ENCODE measurements around the gene ADM2. TPM values are rescaled to one million over a fixed set of nuclear protein-coding genes. Genes with fewer than 3 reads are reported as not detected.

Gene ADM2
- total and polyA plus RNA-seq, 3 experiments from 2014 or later = 0.24 to 3.5 (median 3.4) TPM

DNA sequence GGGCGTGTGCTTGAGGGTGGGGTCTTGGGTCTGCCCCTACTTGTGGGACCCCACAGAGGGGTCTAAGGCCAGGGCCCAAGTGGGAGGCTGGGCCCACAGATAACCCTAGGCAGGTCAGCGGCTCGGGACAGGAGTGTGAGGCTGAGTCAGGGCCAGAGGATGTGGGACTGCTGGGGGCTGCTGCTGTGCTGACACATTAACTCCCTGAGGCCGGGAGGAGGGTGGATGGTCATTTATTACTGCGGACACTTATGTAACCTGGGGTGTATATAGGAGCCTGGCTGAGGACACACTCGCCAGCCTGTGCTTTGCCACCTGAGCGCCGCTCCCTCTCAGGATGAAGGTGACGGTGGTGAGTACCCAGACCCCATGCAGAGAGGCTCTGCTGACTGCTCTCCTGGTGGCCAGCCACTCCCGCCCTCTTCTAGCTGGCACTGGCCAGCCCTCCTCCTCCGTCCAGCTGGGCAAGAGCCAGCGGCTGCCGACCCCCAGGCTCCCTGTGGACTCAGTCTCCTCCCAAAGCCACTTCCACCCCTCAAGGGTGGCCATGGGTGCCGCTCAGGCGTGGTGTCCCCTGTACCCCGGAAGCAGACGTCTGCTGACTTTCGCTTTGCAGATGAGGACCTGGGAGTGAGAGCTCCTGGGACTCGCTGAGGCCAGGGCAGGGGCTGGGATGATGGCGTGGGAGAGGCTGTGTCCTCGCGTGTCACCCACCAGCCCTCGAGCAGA lies 5.4 kb downstream of the ADM2 start, which contains the start of gene MIOX:
Gene MIOX, plus strand, starts transcription at position 299 of the 729 bp plus-strand sequence. Its CDS starts 39 bp downstream, at position 338.
- ChIA-PET CTCF (interaction anchor here (3.3 kb wide), 1 partner anchor 11 kb away, joined by 11 read pairs; no protein-coding TSS in a partner anchor), POLR2A (no interaction called here)
- Histone ChIP-seq H3K4me3 (ENCODE audit: low read length) (no peak within 1 kb of the TSS), H3K27me3 (ENCODE audit: insufficient read depth, low read length, poor library complexity, severe bottlenecking) (no peaks in the 10 kb centered on the region), H3K36me3 (ENCODE audit: insufficient read depth, low read length) (no peaks in the 10 kb centered on the region), H3K9me3 (ENCODE audit: low read length) (no peaks in the 10 kb centered on the region), H3K4me1 (ENCODE audit: insufficient read depth, low read length) (peaks cover 8% of the 10 kb centered on the region), H3K27ac (ENCODE audit: low read depth, low read length) (no peak within 1 kb of the TSS)
- H3K27me3 Mint-ChIP-seq = peaks cover 6 to 11% of the 10 kb centered on the region in 2 donors
- H3K4me3 Mint-ChIP-seq = no peak within 1 kb of the TSS
- DNase-seq = no peak
- H3K36me3 Mint-ChIP-seq = no peaks in the 10 kb centered on the region
- peaks cover 5 to 7% (median 6%) of the 10 kb centered on the region in 3 donors for H3K4me1 Mint-ChIP-seq
- peak within 1 kb of the TSS in 2 of 8 donors; percentile 38 to 66 for H3K27ac Mint-ChIP-seq
- no peaks in the 10 kb centered on the region for H3K9me3 Mint-ChIP-seq

DNA sequence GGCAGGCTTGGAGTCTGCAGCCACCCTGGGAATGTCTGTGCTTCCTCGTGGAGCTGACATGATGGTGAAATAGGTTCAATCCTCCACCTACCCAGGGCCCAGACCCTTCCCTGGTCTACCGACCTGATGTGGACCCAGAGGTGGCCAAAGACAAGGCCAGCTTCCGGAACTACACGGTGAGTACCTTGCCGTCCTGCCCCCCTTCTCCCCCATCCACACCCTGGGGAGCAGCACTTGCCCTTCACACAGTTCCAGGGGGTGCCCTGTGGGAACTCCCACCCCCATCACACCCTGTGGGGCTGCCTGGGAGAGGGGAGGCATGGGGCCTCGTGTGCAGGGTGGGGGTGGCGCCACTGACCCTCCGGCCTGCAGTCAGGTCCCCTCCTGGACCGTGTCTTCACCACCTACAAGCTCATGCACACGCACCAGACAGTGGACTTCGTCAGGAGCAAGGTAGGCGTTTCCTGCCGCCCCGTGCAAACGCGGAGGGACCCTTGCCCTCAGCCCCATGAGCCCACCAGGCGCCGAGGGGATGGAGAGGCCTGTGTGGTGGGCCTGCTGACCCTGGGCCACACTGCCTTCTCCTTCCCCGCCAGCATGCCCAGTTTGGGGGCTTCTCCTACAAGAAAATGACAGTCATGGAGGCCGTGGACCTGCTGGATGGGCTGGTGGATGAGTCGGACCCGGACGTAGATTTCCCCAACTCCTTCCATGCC lies 6.1 kb downstream of the ADM2 start:
- Histone ChIP-seq H3K36me3 (ENCODE audit: insufficient read depth, low read length) (no peaks in the 10 kb centered on the region), H3K4me1 (ENCODE audit: insufficient read depth, low read length) (peaks cover 8% of the 10 kb centered on the region), H3K27me3 (ENCODE audit: insufficient read depth, low read length, poor library complexity, severe bottlenecking) (no peaks in the 10 kb centered on the region), H3K9me3 (ENCODE audit: low read length) (no peaks in the 10 kb centered on the region), H3K27ac (ENCODE audit: low read depth, low read length) (no peak overlapping the region), H3K4me3 (ENCODE audit: low read length) (no peak overlapping the region)
- DNase-seq = no peak
- CTCF ChIA-PET = no interaction called here
- no peaks in the 10 kb centered on the region for H3K9me3 Mint-ChIP-seq
- no peak overlapping the region for H3K4me3 Mint-ChIP-seq
- peaks cover 5 to 7% (median 6%) of the 10 kb centered on the region in 3 donors for H3K4me1 Mint-ChIP-seq
- H3K27me3 Mint-ChIP-seq = peaks cover 6 to 11% of the 10 kb centered on the region in 2 donors
- peak overlapping the region in 1 of 8 donors; percentile 38 for H3K27ac Mint-ChIP-seq
- POLR2A ChIA-PET = no interaction called here
- no peaks in the 10 kb centered on the region for H3K36me3 Mint-ChIP-seq

- no peak overlapping the region for H3K4me3 ChIP-seq (ENCODE audit: low read length)
- H3K27me3 Mint-ChIP-seq = peaks cover 6 to 11% of the 10 kb centered on the region in 2 donors
- H3K4me3 Mint-ChIP-seq = no peak overlapping the region
- no peaks in the 10 kb centered on the region for H3K36me3 ChIP-seq (ENCODE audit: insufficient read depth, low read length)
- H3K4me1 Mint-ChIP-seq = peaks cover 5 to 7% (median 6%) of the 10 kb centered on the region in 3 donors
- ChIA-PET CTCF (no interaction called here), POLR2A (no interaction called here)
- no peak overlapping the region for H3K27ac ChIP-seq (ENCODE audit: low read depth, low read length)
- DNase-seq = no peak
- H3K27ac Mint-ChIP-seq = no peak overlapping the region
- H3K9me3 ChIP-seq (ENCODE audit: low read length) = no peaks in the 10 kb centered on the region
- no peaks in the 10 kb centered on the region for H3K36me3 Mint-ChIP-seq
- H3K27me3 ChIP-seq (ENCODE audit: insufficient read depth, low read length, poor library complexity, severe bottlenecking) = no peaks in the 10 kb centered on the region
- no peaks in the 10 kb centered on the region for H3K9me3 Mint-ChIP-seq
- peaks cover 8% of the 10 kb centered on the region for H3K4me1 ChIP-seq (ENCODE audit: insufficient read depth, low read length)
Measured at GRCh38 chr22:50488006-50488677, 6.8 kb downstream of the ADM2 start.

DNA sequence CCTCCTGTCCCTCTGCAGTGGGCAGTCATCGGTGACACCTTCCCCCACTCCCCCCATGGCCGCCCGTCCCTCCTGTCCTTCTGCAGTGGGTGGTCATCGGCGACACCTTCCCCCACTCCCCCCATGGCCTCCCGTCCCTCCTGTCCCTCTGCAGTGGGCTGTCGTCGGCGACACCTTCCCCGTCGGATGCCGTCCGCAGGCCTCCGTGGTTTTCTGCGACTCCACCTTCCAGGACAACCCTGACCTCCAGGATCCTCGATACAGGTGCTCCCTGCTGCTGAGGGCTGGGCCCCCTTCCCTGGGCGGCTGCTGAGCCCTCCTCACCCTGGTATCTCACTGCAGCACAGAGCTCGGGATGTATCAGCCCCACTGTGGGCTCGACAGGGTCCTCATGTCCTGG lies 7.5 kb downstream of the ADM2 start:
- Mint-ChIP-seq H3K4me3 (peak overlapping the region in 1 of 7 donors; percentile 66), H3K9me3 (no peaks in the 10 kb centered on the region), H3K36me3 (no peaks in the 10 kb centered on the region), H3K4me1 (peaks cover 5 to 7% (median 6%) of the 10 kb centered on the region in 3 donors), H3K27ac (no peak overlapping the region), H3K27me3 (peaks cover 6 to 11% of the 10 kb centered on the region in 2 donors)
- DNase-seq = no peak
- Histone ChIP-seq H3K9me3 (ENCODE audit: low read length) (no peaks in the 10 kb centered on the region), H3K36me3 (ENCODE audit: insufficient read depth, low read length) (no peaks in the 10 kb centered on the region), H3K27ac (ENCODE audit: low read depth, low read length) (no peak overlapping the region), H3K27me3 (ENCODE audit: insufficient read depth, low read length, poor library complexity, severe bottlenecking) (no peaks in the 10 kb centered on the region), H3K4me3 (ENCODE audit: low read length) (no peak overlapping the region), H3K4me1 (ENCODE audit: insufficient read depth, low read length) (peaks cover 8% of the 10 kb centered on the region)
- ChIA-PET CTCF (interaction anchor here (1.3 kb wide), 1 partner anchor 15 kb away, joined by 3 read pairs; no protein-coding TSS in a partner anchor), POLR2A (no interaction called here)

GRCh38 chr22:50489363-50490243 lies 8.3 kb downstream of the ADM2 start:
- no peaks in the 10 kb centered on the region for H3K9me3 ChIP-seq (ENCODE audit: low read length)
- no peak overlapping the region for H3K4me3 ChIP-seq (ENCODE audit: low read length)
- Mint-ChIP-seq H3K9me3 (no peaks in the 10 kb centered on the region), H3K36me3 (no peaks in the 10 kb centered on the region), H3K27me3 (peaks cover 6 to 11% of the 10 kb centered on the region in 2 donors), H3K4me3 (no peak overlapping the region), H3K27ac (no peak overlapping the region), H3K4me1 (peaks cover 5 to 7% (median 6%) of the 10 kb centered on the region in 3 donors)
- peaks cover 8% of the 10 kb centered on the region for H3K4me1 ChIP-seq (ENCODE audit: insufficient read depth, low read length)
- ChIA-PET POLR2A (no interaction called here), CTCF (interaction anchor here (1.1 to 1.3 kb wide), 2 partner anchors 9 to 16 kb away, joined by 3 to 4 read pairs; no protein-coding TSS in a partner anchor)
- no peaks in the 10 kb centered on the region for H3K27me3 ChIP-seq (ENCODE audit: insufficient read depth, low read length, poor library complexity, severe bottlenecking)
- H3K27ac ChIP-seq (ENCODE audit: low read depth, low read length) = no peak overlapping the region
- DNase-seq = no peak
- no peaks in the 10 kb centered on the region for H3K36me3 ChIP-seq (ENCODE audit: insufficient read depth, low read length)

DNA sequence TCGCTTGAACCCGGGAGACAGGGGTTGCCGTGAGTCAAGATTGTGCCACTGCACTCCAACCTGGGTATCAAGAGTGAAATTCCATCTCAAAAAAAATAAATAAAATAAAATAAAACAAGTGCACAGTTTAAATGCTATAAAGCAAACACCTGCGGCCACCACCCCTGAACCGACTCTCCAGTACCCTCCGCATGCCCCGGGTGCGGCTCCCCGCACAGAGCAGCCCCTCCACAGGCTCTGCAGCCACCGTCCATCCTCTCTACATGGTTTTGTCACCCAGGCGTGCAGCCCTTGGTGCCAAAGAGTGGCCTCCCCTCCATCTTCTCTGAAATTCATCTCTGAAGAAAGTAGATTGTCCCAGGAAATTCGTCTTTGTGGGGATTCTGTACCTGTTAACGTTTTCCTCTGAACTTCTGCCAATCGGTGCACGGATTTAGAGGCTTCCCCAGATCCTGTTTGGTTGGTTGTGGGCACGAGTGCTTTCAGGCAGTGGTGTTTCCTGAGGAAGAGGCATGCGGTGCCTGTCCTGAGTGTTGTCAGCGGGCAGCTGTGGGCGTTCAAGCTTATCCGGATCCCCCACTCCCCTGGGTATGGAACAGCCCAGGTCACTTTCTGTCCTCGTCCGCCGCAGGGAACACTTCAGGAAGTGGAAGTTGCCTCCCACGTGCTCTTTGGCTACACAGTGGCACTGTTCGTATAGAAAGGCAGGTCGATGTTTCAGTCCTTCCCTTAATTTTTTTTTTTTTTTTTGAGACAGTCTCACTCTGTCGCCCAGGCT lies 9.4 kb downstream of the ADM2 start:
- no peak overlapping the region for H3K27ac Mint-ChIP-seq
- peaks cover 5 to 7% (median 6%) of the 10 kb centered on the region in 3 donors for H3K4me1 Mint-ChIP-seq
- Histone ChIP-seq H3K4me1 (ENCODE audit: insufficient read depth, low read length) (peaks cover 8% of the 10 kb centered on the region), H3K27ac (ENCODE audit: low read depth, low read length) (no peak overlapping the region), H3K36me3 (ENCODE audit: insufficient read depth, low read length) (no peaks in the 10 kb centered on the region), H3K4me3 (ENCODE audit: low read length) (no peak overlapping the region), H3K27me3 (ENCODE audit: insufficient read depth, low read length, poor library complexity, severe bottlenecking) (no peaks in the 10 kb centered on the region), H3K9me3 (ENCODE audit: low read length) (no peaks in the 10 kb centered on the region)
- H3K4me3 Mint-ChIP-seq = no peak overlapping the region
- ChIA-PET CTCF (interaction anchor here (0.7 to 1.1 kb wide), 3 partner anchors 8 to 35 kb away, joined by 3 to 4 read pairs (median 3); partner anchors contain the start of genes NCAPH2 and SCO2), POLR2A (no interaction called here)
- DNase-seq = no peak
- H3K36me3 Mint-ChIP-seq = no peaks in the 10 kb centered on the region
- no peaks in the 10 kb centered on the region for H3K9me3 Mint-ChIP-seq
- H3K27me3 Mint-ChIP-seq = peaks cover 6 to 7% of the 10 kb centered on the region in 2 donors

DNA sequence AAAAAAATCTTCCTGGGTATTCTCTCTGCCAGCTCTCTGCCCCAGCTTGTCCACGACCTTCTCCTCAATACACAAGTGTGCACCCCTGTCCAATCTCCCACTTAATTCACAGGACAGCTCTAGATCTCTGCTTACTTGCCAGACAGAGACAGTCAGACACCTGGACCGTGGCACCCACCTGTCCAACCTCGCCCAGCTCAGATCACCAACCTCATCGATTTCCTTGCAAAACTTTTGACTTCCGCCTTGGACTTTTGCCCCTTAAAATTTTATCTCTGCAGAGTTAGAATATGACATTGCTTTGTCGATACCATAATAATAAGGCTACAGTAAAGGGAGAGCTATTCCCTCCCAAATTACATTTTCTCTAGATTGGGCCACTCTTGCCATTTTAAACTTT lies 15.8 kb downstream of the ADM2 start:
- Histone ChIP-seq H3K36me3 (ENCODE audit: insufficient read depth, low read length) (no peaks in the 10 kb centered on the region), H3K9me3 (ENCODE audit: low read length) (no peaks in the 10 kb centered on the region), H3K27me3 (ENCODE audit: insufficient read depth, low read length, poor library complexity, severe bottlenecking) (no peaks in the 10 kb centered on the region), H3K4me1 (ENCODE audit: insufficient read depth, low read length) (peaks cover 9% of the 10 kb centered on the region), H3K4me3 (ENCODE audit: low read length) (no peak overlapping the region), H3K27ac (ENCODE audit: low read depth, low read length) (no peak overlapping the region)
- peaks cover 0 to 4% (median 3%) of the 10 kb centered on the region in 3 donors for H3K4me1 Mint-ChIP-seq
- H3K9me3 Mint-ChIP-seq = no peaks in the 10 kb centered on the region
- no peaks in the 10 kb centered on the region for H3K27me3 Mint-ChIP-seq
- no peak for DNase-seq
- CTCF ChIA-PET = interaction anchor here (0.6 to 3.7 kb wide), 19 partner anchors 12 to 255 kb away, joined by 3 to 19 read pairs (median 8); partner anchors contain the start of genes MIOX, SCO2 and SYCE3
- H3K4me3 Mint-ChIP-seq = no peak overlapping the region
- H3K27ac Mint-ChIP-seq = no peak overlapping the region
- POLR2A ChIA-PET = interaction anchor here (1.8 kb wide), 1 partner anchor 86 kb away, joined by 4 read pairs; the partner anchor contains the start of gene CHKB
- H3K36me3 Mint-ChIP-seq = peaks cover 0 to 2% (median 0%) of the 10 kb centered on the region in 3 donors

Measured in CD8-positive, alpha-beta memory T cell (primary cell).